HG03064 (cell line): ENCODE data around the gene UBE2V1.
"Not testable (repeated sequence)": the region's sequence is repeated elsewhere in the genome, so short reads cannot be mapped to it uniquely, and the experiment has no call there.

ENCODE experiments used
- ATAC-seq: cut with Tn5 transposase; IDR thresholded peaks from one replicate; pipeline ENCODE4 v1.9.1; 2021; ENCODE audit warnings: low read depth; ENCODE audit not compliant: unreplicated experiment

The UBE2V1 gene

GRCh38 chr20:50138120-50138478 is 25.1 kb upstream of the UBE2V1 start:
- no peak for ATAC-seq

GRCh38 chr20:50137702-50138101 is 24.8 kb upstream of the UBE2V1 start:
- ATAC-seq, result not testable (repeated sequence)

- no peak for ATAC-seq
Observed at GRCh38 chr20:50136822-50137599, 24.1 kb upstream of the UBE2V1 start.

- ATAC-seq, result not testable (repeated sequence)
Observed at GRCh38 chr20:50135157-50135556, 22.2 kb upstream of the UBE2V1 start.

- ATAC-seq, result no peak
Observed at GRCh38 chr20:50133474-50134217, 20.7 kb upstream of the UBE2V1 start.

GRCh38 chr20:50133041-50133440 is 20.1 kb upstream of the UBE2V1 start:
- no peak for ATAC-seq

- ATAC-seq, result no peak
Observed at GRCh38 chr20:50130995-50131394, 18.0 kb upstream of the UBE2V1 start.

GRCh38 chr20:50130356-50130723 is 17.4 kb upstream of the UBE2V1 start:
- ATAC-seq, result no peak

- no peak for ATAC-seq
Observed at GRCh38 chr20:50129662-50130355, 16.9 kb upstream of the UBE2V1 start.

- no peak for ATAC-seq
Observed at GRCh38 chr20:50128520-50128905, 15.6 kb upstream of the UBE2V1 start.

GRCh38 chr20:50127587-50128519 is 14.9 kb upstream of the UBE2V1 start:
- ATAC-seq, result no peak

GRCh38 chr20:50126662-50127061 is 13.7 kb upstream of the UBE2V1 start:
- ATAC-seq, result no peak

GRCh38 chr20:50125279-50125678 is 12.3 kb upstream of the UBE2V1 start:
- no peak for ATAC-seq

- ATAC-seq, result no peak
Observed at GRCh38 chr20:50124496-50124895, 11.5 kb upstream of the UBE2V1 start.

GRCh38 chr20:50123418-50123817 is 10.5 kb upstream of the UBE2V1 start:
- ATAC-seq, result no peak

- no peak for ATAC-seq
Observed at GRCh38 chr20:50122763-50123162, 9.8 kb upstream of the UBE2V1 start.

- no peak for ATAC-seq
Observed at GRCh38 chr20:50121858-50122271, 8.9 kb upstream of the UBE2V1 start.

GRCh38 chr20:50120935-50121693 is 8.2 kb upstream of the UBE2V1 start:
- ATAC-seq, result no peak

- ATAC-seq, result no peak
Observed at GRCh38 chr20:50118203-50118602, 5.3 kb upstream of the UBE2V1 start.
